ENCODE measurements around the gene PAM.

DNA sequence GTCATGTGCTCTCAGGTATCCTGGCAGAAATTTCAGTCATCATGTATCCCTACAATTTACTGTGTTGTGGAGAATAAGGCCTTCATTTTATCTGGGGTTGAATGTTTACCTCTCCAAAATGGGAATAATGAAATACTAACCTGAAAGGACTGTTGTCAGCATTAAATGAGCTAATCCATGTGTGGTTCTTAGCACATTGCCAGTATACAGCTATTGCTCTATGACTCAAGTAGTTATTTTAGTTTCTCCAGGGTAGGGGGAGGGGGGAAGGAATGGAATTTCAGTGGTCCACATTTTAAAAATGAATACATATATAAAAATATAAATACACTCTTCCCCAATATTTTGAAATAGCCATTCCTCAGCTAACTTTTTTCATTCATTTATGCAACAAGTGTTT, 3.5 kb downstream of the PAM start:
- TF ChIP-seq CTCF (optimal IDR thresholded peaks at IDR 0.05 in 1 of 3, IDR thresholded peaks at IDR 0.05 in 1 of 3, conservative IDR thresholded peaks at IDR 0.05 in 1 of 3; ENCODE audit: extremely low read depth in 1 of 3, insufficient read depth in 2 of 3, low read length in 3 of 3) (no peak), EZH2 (IDR thresholded peaks at IDR 0.05; ENCODE audit: low read length) (no peak)
